Hepatocyte (in vitro differentiated cells): Measurements from ENCODE around the gene TTC7B.

Experiments
- EZH2 ChIP-seq: fragments of 200-600 bp; sonication (generic); IDR thresholded peaks from 2 replicates; pipeline ENCODE4 v1.6.1; 2016; ENCODE audit warnings: antibody characterized with exemption, mild to moderate bottlenecking, borderline replicate concordance
- EZH2phosphoT487 ChIP-seq: fragments of 200-600 bp; sonication (generic); IDR thresholded peaks from one replicate; pipeline ENCODE4 v1.6.1; 2018; ENCODE audit warnings: antibody characterized with exemption, mild to moderate bottlenecking, low read depth, moderate library complexity; ENCODE audit not compliant: unreplicated experiment, severe bottlenecking
- TF ChIP-seq, protein P1 (sequence below): fragments of 200-600 bp; sonication (generic); IDR thresholded peaks from 2 replicates; pipeline ENCODE4 v1.5.1; 2016; ENCODE audit warnings: antibody characterized with exemption, mild to moderate bottlenecking; ENCODE audit not compliant: poor library complexity

DNA sequence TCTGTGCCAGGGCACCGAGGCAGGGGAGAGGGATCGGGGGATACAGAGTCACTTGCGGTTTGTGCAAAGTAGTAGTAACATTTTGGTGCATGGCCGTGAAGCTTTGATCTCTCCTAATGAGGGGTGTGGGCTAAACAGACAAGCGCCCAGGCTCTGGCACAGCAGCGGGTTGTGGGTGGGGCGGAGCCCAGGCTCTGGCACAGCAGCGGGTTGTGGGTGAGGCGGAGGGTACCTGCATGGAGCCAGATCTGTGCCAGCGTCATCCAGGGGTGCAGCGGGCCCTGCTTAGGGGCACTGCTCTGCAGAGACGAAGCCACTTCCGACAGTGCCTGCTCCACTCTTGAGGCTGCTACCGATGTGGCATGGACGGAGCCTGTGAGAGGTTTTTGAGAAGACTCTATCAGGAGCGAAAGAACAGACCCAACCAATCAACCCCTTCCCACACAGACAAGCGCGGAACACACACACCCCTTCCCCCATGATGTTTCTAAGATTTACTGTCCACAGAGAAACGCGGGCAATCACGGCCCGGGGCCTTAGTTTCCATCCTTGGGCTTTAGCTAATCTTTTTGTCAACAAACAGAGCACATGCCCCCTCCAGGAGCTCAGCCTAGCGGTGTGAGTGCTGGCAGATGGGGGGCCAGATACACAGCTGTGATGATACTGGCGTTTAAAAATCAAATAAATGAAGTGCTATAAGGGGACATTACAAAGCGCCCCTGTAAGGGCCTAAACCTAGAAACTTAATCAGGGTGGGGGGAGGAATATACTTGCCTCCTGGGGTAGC is 222.8 kb downstream of the TTC7B start:
- TF ChIP-seq EZH2: no peak
- TF ChIP-seq, protein P1, sequence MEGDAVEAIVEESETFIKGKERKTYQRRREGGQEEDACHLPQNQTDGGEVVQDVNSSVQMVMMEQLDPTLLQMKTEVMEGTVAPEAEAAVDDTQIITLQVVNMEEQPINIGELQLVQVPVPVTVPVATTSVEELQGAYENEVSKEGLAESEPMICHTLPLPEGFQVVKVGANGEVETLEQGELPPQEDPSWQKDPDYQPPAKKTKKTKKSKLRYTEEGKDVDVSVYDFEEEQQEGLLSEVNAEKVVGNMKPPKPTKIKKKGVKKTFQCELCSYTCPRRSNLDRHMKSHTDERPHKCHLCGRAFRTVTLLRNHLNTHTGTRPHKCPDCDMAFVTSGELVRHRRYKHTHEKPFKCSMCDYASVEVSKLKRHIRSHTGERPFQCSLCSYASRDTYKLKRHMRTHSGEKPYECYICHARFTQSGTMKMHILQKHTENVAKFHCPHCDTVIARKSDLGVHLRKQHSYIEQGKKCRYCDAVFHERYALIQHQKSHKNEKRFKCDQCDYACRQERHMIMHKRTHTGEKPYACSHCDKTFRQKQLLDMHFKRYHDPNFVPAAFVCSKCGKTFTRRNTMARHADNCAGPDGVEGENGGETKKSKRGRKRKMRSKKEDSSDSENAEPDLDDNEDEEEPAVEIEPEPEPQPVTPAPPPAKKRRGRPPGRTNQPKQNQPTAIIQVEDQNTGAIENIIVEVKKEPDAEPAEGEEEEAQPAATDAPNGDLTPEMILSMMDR: no peak
- no peak for TF ChIP-seq EZH2phosphoT487
